OCI-LY3 (cell line): ENCODE measurements around the gene A4GNT.

ENCODE experiments used
- EZH2phosphoT487 ChIP-seq: fragments of 200-600 bp; shearing (Covaris generic); IDR thresholded peaks from 2 replicates; pipeline ENCODE4 v1.6.1; 2018; ENCODE audit warnings: antibody characterized with exemption, mixed run types, low read depth
- TF ChIP-seq, protein P1 (sequence below): fragments of 200-600, 300-600 bp; sonication (generic); IDR thresholded peaks from 2 replicates; pipeline ENCODE4 v1.5.1; 2014; ENCODE audit warnings: antibody characterized with exemption, low read length, low read depth

DNA sequence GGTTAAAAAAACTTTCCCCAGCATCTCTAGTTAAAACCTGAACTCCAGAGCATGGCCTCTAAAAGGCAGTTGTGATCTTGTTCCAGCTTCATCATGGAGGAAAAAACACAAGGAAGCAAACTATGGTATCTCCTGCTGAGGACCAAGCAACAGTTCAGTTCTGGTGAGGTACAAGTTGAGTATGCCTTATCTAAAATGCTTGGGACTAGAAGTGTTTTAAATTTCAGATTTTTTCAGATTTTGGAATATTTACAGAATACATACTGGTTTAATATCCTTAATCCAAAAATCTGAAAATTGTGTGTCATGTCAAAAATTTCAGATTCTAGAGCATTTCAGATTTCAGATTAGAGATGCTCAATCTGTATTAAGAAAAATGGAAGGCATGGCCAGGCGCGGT is 32.9 kb upstream of the A4GNT start:
- TF ChIP-seq, protein P1, sequence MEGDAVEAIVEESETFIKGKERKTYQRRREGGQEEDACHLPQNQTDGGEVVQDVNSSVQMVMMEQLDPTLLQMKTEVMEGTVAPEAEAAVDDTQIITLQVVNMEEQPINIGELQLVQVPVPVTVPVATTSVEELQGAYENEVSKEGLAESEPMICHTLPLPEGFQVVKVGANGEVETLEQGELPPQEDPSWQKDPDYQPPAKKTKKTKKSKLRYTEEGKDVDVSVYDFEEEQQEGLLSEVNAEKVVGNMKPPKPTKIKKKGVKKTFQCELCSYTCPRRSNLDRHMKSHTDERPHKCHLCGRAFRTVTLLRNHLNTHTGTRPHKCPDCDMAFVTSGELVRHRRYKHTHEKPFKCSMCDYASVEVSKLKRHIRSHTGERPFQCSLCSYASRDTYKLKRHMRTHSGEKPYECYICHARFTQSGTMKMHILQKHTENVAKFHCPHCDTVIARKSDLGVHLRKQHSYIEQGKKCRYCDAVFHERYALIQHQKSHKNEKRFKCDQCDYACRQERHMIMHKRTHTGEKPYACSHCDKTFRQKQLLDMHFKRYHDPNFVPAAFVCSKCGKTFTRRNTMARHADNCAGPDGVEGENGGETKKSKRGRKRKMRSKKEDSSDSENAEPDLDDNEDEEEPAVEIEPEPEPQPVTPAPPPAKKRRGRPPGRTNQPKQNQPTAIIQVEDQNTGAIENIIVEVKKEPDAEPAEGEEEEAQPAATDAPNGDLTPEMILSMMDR: no peak
- TF ChIP-seq EZH2phosphoT487: no peak
